ENCODE measurements around the gene XIST.

XIST gene

DNA sequence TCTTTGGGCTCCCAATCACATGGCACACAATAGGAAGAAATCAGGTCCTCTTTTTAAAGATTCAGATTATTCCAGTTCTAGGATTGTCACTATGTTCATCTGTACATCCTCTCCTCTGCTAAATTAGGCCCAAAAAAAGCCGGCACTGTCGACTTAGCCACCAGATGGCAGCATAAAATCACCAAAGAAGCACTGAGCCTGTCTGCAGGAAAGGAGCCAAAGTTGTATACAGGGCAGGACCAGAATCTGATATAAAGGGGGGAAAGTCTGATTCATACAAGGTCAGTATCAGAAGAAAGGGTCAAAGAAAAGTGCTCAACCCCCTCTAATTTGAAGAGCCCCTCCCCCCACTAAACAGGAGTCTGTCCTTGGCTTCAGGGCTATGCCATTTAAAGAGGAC, 3.0 kb upstream of the XIST start (continued):
- TF ChIP-seq ZNF148 (tag by site-specific recombination; IDR thresholded peaks at IDR 0.05; ENCODE audit: borderline replicate concordance) (no peak), ZFP69B (tag by site-specific recombination; IDR thresholded peaks at IDR 0.05) (0 out of 2 replicates have a peak, but pooled peaks have one; percentile 12), REPIN1 (tag by site-specific recombination; IDR thresholded peaks at IDR 0.05; ENCODE audit: low read depth) (no peak), ZNF561 (tag by site-specific recombination; IDR thresholded peaks at IDR 0.05; ENCODE audit: borderline replicate concordance) (peak; percentile 52; the same call in 1 of the 2 replicates), ZBTB21 (tag by site-specific recombination; IDR thresholded peaks at IDR 0.05) (no peak), ZNF302 (tag by site-specific recombination; IDR thresholded peaks at IDR 0.05; ENCODE audit: low read depth) (no peak), ZNF157 (tag by site-specific recombination; IDR thresholded peaks at IDR 0.05) (no peak), ZNF174 (tag by site-specific recombination; IDR thresholded peaks at IDR 0.05) (no peak), ZNF175 (tag by site-specific recombination; IDR thresholded peaks at IDR 0.05) (no peak), SETDB1 (IDR thresholded peaks at IDR 0.05; ENCODE audit: insufficient read length, low read length) (no peak), ZNF394 (tag by site-specific recombination; IDR thresholded peaks at IDR 0.05; ENCODE audit: borderline replicate concordance) (no peak), BCL11B (tag by site-specific recombination; IDR thresholded peaks at IDR 0.05; ENCODE audit: low read depth) (no peak), ZNF791 (tag by site-specific recombination; IDR thresholded peaks at IDR 0.05) (no peak), ATF2 (tag by site-specific recombination; IDR thresholded peaks at IDR 0.05; ENCODE audit: low read depth) (no peak), ZNF658 (tag by site-specific recombination; IDR thresholded peaks at IDR 0.05) (no peak), ZNF692 (tag by site-specific recombination; IDR thresholded peaks at IDR 0.05) (peak; percentile 51; the same call in 1 of the 2 replicates), KLF16 (tag by site-specific recombination; IDR thresholded peaks at IDR 0.05) (no peak), ZNF530 (tag by site-specific recombination; IDR thresholded peaks at IDR 0.05; ENCODE audit: low read depth) (no peak), ZNF324 (tag by site-specific recombination; IDR thresholded peaks at IDR 0.05) (peak; percentile 63; the same call in 1 of the 2 replicates), TRIM28 (IDR thresholded peaks at IDR 0.05; ENCODE audit: borderline replicate concordance, low read length) (no peak), ZNF155 (tag by site-specific recombination; IDR thresholded peaks at IDR 0.05) (no peak), SP3 (tag by site-specific recombination; IDR thresholded peaks at IDR 0.05) (no peak), PRDM1 (tag by site-specific recombination; IDR thresholded peaks at IDR 0.05) (no peak), CTCF (tag by site-specific recombination; IDR thresholded peaks at IDR 0.05) (peak; percentile 89), ZNF2 (tag by site-specific recombination; IDR thresholded peaks at IDR 0.05) (peak; percentile 50; the same call in 1 of the 2 replicates)
- TF ChIP-seq, protein P1, sequence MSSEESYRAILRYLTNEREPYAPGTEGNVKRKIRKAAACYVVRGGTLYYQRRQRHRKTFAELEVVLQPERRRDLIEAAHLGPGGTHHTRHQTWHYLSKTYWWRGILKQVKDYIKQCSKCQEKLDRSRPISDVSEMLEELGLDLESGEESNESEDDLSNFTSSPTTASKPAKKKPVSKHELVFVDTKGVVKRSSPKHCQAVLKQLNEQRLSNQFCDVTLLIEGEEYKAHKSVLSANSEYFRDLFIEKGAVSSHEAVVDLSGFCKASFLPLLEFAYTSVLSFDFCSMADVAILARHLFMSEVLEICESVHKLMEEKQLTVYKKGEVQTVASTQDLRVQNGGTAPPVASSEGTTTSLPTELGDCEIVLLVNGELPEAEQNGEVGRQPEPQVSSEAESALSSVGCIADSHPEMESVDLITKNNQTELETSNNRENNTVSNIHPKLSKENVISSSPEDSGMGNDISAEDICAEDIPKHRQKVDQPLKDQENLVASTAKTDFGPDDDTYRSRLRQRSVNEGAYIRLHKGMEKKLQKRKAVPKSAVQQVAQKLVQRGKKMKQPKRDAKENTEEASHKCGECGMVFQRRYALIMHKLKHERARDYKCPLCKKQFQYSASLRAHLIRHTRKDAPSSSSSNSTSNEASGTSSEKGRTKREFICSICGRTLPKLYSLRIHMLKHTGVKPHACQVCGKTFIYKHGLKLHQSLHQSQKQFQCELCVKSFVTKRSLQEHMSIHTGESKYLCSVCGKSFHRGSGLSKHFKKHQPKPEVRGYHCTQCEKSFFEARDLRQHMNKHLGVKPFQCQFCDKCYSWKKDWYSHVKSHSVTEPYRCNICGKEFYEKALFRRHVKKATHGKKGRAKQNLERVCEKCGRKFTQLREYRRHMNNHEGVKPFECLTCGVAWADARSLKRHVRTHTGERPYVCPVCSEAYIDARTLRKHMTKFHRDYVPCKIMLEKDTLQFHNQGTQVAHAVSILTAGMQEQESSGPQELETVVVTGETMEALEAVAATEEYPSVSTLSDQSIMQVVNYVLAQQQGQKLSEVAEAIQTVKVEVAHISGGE (tag by site-specific recombination; conservative IDR thresholded peaks at IDR 0.05; ENCODE audit: low read depth): no peak
